Stimulated activated CD4-positive, alpha-beta T cell treated with anti-CD3 and anti-CD28 coated beads, Interleukin-15, amount 100 ng/mL, for 48 hours (primary cell): ENCODE results near the gene ZNF189.
A peak's percentile ranks its signal among the peaks of the same experiment; 100 is the strongest.

ENCODE experiments used
- DNase-seq, 2 donors: peaks; one replicate each; pipeline ENCODE4 v3.0.0-alpha.2; 2020; ENCODE audit warnings: low read depth in 2 of 2

ZNF189 gene

GRCh38 chr9:101449071-101449721, 50.5 kb downstream of the ZNF189 start:
- DNase-seq = peak in 1 of 2 donors; percentile 29

GRCh38 chr9:101450931-101451330, 52.3 kb downstream of the ZNF189 start:
- no peak for DNase-seq

- no peak for DNase-seq
Measured at GRCh38 chr9:101451498-101451897, 52.8 kb downstream of the ZNF189 start.

GRCh38 chr9:101453776-101454570, 55.3 kb downstream of the ZNF189 start:
- DNase-seq = no peak

- DNase-seq = no peak
Measured at GRCh38 chr9:101455656-101456240, 57.1 kb downstream of the ZNF189 start.

- DNase-seq = no peak
Measured at GRCh38 chr9:101457003-101457402, 58.4 kb downstream of the ZNF189 start.

GRCh38 chr9:101458963-101459631, 60.4 kb downstream of the ZNF189 start:
- DNase-seq = no peak
